Endodermal cell (in vitro differentiated cells): ENCODE data around the gene LZTS2. TPM values are rescaled to one million over a fixed set of nuclear protein-coding genes. Genes with fewer than 3 reads are reported as not detected.

Experiments used
- DNase-seq: peaks from one replicate; pipeline ENCODE4 v3.0.0-alpha.2; 2017
- H3K27ac ChIP-seq: 2 replicates; pipeline ENCODE4 v1.5.1; 2013; ENCODE audit warnings: mild to moderate bottlenecking, low read depth, low read length, moderate library complexity
- H3K27me3 ChIP-seq: 2 replicates; pipeline ENCODE4 v1.6.1; 2013; ENCODE audit warnings: mild to moderate bottlenecking, low read length, moderate library complexity; ENCODE audit not compliant: insufficient read depth, control insufficient read depth, poor library complexity, severe bottlenecking
- H3K36me3 ChIP-seq: 2 replicates; pipeline ENCODE4 v1.7.0; 2013; ENCODE audit warnings: mild to moderate bottlenecking, low read length, moderate library complexity; ENCODE audit not compliant: control insufficient read depth, insufficient read depth
- H3K4me1 ChIP-seq: one replicate; pipeline ENCODE4 v1.7.0; 2013; ENCODE audit warnings: low read length; ENCODE audit not compliant: control insufficient read depth, insufficient read depth
- H3K4me3 ChIP-seq: 2 replicates; pipeline ENCODE4 v1.5.1; 2013; ENCODE audit warnings: mild to moderate bottlenecking, low read length, moderate library complexity
- H3K9ac ChIP-seq: 2 replicates; pipeline ENCODE4 v1.6.1; 2013; ENCODE audit warnings: mild to moderate bottlenecking, low read length, moderate library complexity; ENCODE audit not compliant: poor library complexity, severe bottlenecking; ENCODE audit errors: extremely low read depth
- H3K9me3 ChIP-seq: 2 replicates; pipeline ENCODE4 v1.6.1; 2013; ENCODE audit warnings: mild to moderate bottlenecking, low read length, moderate library complexity; ENCODE audit not compliant: control insufficient read depth
- H3K27ac Mint-ChIP-seq: 2 replicates; pipeline ENCODE4 v1.8.0; 2020; ENCODE audit warnings: mixed read lengths
- H3K27me3 Mint-ChIP-seq: 2 replicates; pipeline ENCODE4 v1.8.0; 2021; ENCODE audit warnings: mild to moderate bottlenecking, mixed read lengths; ENCODE audit not compliant: insufficient read depth
- H3K36me3 Mint-ChIP-seq: 2 replicates; pipeline ENCODE4 v1.8.0; 2020; ENCODE audit warnings: low read depth, mixed read lengths
- H3K4me1 Mint-ChIP-seq: 2 replicates; pipeline ENCODE4 v1.8.0; 2020; ENCODE audit warnings: mixed read lengths
- H3K4me3 Mint-ChIP-seq: 2 replicates; pipeline ENCODE4 v1.8.0; 2020; ENCODE audit warnings: mild to moderate bottlenecking, moderate library complexity, mixed read lengths
- H3K9me3 Mint-ChIP-seq: 2 replicates; pipeline ENCODE4 v1.8.0; 2020; ENCODE audit warnings: mild to moderate bottlenecking, mixed read lengths
- WGBS, 2 experiments: methylation state at CpG; one replicate each; pipeline versions ENCODE4 v1.1.5 to v1.1.7; 2013; ENCODE audit warnings: missing lambda C conversion rate in 2 of 2, mixed read lengths in 1 of 2; ENCODE audit not compliant: insufficient coverage in 1 of 2, insufficient read length in 1 of 2; 5-methylcytosine and 5-hydroxymethylcytosine counted together
- total RNA-seq, 2 donors: library from RNA; stranded (reverse); fragmentation: NEBNext Ultra II Directional in 1 of 2; extraction: Animal tissue kit (Norgen Biotek cat#: 25700) in 1 of 2; gene quantifications; 2 replicates in 1 of 2; 3 replicates in 1 of 2; pipeline ENCODE4 v1.2.1, GENCODE V29; 2021
- TF ChIP-seq, protein P1 (sequence below): fragments of 200-600 bp; sonication (generic); conservative IDR thresholded peaks from 2 replicates; pipeline ENCODE4 v1.5.0; 2021; ENCODE audit warnings: antibody characterized with exemption, mild to moderate bottlenecking

Gene LZTS2
- total RNA-seq, 2 donors from 2014 or later, result 76.8 to 85.9 TPM

DNA sequence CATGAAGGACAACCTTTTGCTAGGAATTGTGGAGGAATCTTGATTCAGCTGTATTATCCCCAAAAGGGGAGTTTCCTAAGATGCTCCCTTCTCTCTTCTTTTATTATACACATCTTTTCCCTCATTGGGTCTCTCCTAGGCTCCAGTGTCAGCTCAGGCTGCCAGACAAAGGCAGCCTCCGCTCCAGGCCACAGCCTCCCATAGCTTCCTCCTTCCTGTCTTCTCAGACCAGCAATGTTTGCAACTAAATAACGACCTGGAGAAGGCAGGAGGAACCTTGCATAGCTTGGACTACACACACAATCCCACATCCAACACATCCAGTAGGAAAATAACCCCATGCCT, 43.7 kb downstream of the LZTS2 start:
- TF ChIP-seq, protein P1, sequence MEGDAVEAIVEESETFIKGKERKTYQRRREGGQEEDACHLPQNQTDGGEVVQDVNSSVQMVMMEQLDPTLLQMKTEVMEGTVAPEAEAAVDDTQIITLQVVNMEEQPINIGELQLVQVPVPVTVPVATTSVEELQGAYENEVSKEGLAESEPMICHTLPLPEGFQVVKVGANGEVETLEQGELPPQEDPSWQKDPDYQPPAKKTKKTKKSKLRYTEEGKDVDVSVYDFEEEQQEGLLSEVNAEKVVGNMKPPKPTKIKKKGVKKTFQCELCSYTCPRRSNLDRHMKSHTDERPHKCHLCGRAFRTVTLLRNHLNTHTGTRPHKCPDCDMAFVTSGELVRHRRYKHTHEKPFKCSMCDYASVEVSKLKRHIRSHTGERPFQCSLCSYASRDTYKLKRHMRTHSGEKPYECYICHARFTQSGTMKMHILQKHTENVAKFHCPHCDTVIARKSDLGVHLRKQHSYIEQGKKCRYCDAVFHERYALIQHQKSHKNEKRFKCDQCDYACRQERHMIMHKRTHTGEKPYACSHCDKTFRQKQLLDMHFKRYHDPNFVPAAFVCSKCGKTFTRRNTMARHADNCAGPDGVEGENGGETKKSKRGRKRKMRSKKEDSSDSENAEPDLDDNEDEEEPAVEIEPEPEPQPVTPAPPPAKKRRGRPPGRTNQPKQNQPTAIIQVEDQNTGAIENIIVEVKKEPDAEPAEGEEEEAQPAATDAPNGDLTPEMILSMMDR, result no peak
- peaks cover 68% of the 10 kb centered on the region for H3K27me3 Mint-ChIP-seq
- H3K9me3 Mint-ChIP-seq, result no peaks in the 10 kb centered on the region
- H3K4me3 Mint-ChIP-seq, result peak overlapping the region; percentile 89
- no peaks in the 10 kb centered on the region for H3K36me3 Mint-ChIP-seq
- DNase-seq, result no peak
- H3K4me1 Mint-ChIP-seq, result peaks cover 20% of the 10 kb centered on the region
- peak overlapping the region; percentile 100 for H3K27ac Mint-ChIP-seq
- Histone ChIP-seq H3K27me3 (peaks cover 67% of the 10 kb centered on the region), H3K27ac (peak overlapping the region; percentile 21), H3K4me1 (no peaks in the 10 kb centered on the region), H3K4me3 (peak overlapping the region; percentile 80), H3K36me3 (no peaks in the 10 kb centered on the region), H3K9ac (peak overlapping the region; percentile 67), H3K9me3 (no peaks in the 10 kb centered on the region)
- 39 to 83% methylated on average over 1 to 2 of the region's 2 CpGs for WGBS, 2 experiments

DNA sequence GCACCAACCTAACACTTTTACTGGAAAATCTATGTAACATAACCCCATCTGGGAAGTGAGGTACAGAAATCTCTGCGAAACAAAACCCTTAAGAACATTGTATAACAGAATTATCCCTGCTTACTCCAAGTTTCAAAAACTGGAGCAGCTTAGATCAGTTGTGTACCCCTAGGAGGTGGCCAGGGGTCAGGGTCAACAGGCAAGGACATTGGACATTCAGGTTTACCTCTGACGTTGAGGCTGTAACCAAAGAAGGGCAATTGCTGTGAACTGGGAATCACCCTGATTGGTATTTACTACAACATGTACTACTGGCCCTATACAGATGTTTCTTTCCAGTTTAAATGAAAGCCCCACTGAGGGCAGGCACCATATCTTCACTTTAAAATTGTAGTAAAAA, 44.5 kb downstream of the LZTS2 start:
- no peak overlapping the region for H3K4me3 ChIP-seq
- no peaks in the 10 kb centered on the region for H3K36me3 Mint-ChIP-seq
- H3K4me3 Mint-ChIP-seq, result no peak overlapping the region
- H3K9me3 Mint-ChIP-seq, result no peaks in the 10 kb centered on the region
- TF ChIP-seq, protein P1, result no peak
- H3K9me3 ChIP-seq, result no peaks in the 10 kb centered on the region
- no peaks in the 10 kb centered on the region for H3K36me3 ChIP-seq
- H3K9ac ChIP-seq, result no peak overlapping the region
- H3K4me1 ChIP-seq, result no peaks in the 10 kb centered on the region
- H3K27ac Mint-ChIP-seq, result no peak overlapping the region
- no peak overlapping the region for H3K27ac ChIP-seq
- peaks cover 72% of the 10 kb centered on the region for H3K27me3 Mint-ChIP-seq
- H3K27me3 ChIP-seq, result peaks cover 67% of the 10 kb centered on the region
- DNase-seq, result no peak
- peaks cover 26% of the 10 kb centered on the region for H3K4me1 Mint-ChIP-seq
- 86 to 100% methylated on average over 2 of the region's 2 CpGs for WGBS, 2 experiments

DNA sequence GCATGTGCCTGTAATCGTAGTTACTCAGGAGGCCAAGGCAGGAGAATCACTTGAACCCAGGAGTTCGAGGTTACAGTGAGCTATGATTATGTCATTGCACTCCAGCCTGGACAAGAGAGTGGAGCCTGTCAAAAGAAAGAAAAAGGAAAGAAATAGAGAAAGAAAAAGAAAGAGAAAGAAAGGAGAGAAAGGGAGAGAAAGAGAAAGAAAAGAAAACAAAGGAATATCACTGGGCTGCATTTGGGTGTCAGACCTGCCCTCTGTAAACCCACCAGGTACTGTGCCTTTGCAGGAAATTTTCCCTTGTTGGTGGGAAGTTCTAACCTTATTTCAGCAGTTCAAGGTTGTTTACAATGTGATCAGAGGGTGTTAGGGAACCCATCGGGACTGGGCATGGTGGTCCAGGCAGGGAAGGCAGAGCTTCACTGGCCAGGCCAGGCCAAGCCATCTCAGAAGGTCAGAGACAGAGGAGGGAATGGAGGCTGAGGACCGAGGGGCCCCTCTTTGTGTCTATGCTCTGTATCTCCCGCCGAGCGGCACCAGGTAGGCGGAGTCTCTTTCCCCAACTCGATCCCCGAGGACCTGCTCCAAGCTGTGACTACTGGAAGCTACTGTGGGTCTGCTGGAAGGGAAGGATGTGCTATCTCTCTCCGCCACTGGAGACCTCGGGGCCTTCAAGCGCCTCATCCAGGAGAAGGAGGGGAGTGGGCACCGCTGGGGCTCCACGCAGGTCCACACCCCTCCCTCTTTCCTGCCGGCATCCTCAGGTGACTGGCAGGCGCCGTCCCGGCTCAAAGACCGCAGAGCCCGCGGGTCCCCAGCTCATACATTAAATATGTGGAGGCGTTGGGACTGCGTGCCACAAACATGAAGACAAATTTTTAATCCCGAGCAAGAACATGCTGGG, 47.0 kb downstream of the LZTS2 start:
- Mint-ChIP-seq H3K27ac (peak overlapping the region; percentile 66), H3K36me3 (no peaks in the 10 kb centered on the region), H3K27me3 (peaks cover 77% of the 10 kb centered on the region), H3K4me3 (peak overlapping the region; percentile 36), H3K4me1 (peaks cover 33% of the 10 kb centered on the region), H3K9me3 (no peaks in the 10 kb centered on the region)
- Histone ChIP-seq H3K27ac (no peak overlapping the region), H3K36me3 (no peaks in the 10 kb centered on the region), H3K27me3 (peaks cover 77% of the 10 kb centered on the region), H3K9ac (no peak overlapping the region), H3K9me3 (no peaks in the 10 kb centered on the region), H3K4me3 (no peak overlapping the region), H3K4me1 (no peaks in the 10 kb centered on the region)
- peak; percentile 79 for DNase-seq
- TF ChIP-seq, protein P1, result peak; percentile 39
- 24 to 34% methylated on average over 7 to 25 of the region's 25 CpGs for WGBS, 2 experiments
